G401 (cell line): ENCODE results near the gene C1QL1. TPM values are rescaled to one million over a fixed set of nuclear protein-coding genes. Genes with fewer than 3 reads are reported as not detected.

Source experiments
- DNase-seq: peaks from one replicate; pipeline ENCODE4 v3.0.0-alpha.2; 2015; ENCODE audit warnings: low spot score
- in situ Hi-C: cut with HindIII; loops from 2 replicates; pipeline ENCODE4 v1.10.0; 2016; ENCODE audit warnings: low sequenced_read_pairs, mixed read lengths
- total RNA-seq: library from RNA; depleted of rRNA; stranded (reverse); fragments of >200 nt; shearing (Covaris generic); gene quantifications from 2 replicates; pipeline ENCODE4 v1.2.3, GENCODE V29; 2014

The C1QL1 gene
- total RNA-seq, 1 experiment from 2014 or later = 68.2 TPM

GRCh38 chr17:44992242-44992939 lies 24.3 kb upstream of the C1QL1 start:
- in situ Hi-C loops = no loop called here
- no peak for DNase-seq

GRCh38 chr17:44990994-44991393 lies 22.9 kb upstream of the C1QL1 start:
- in situ Hi-C loops = no loop called here
- DNase-seq = no peak

- in situ Hi-C loops = no loop called here
- DNase-seq = no peak
These were observed 21.5 kb upstream of the C1QL1 start for GRCh38 chr17:44989552-44990138.

GRCh38 chr17:44988044-44988942 lies 20.2 kb upstream of the C1QL1 start:
- in situ Hi-C loops = no loop called here
- no peak for DNase-seq

- no peak for DNase-seq
These were observed 15.5 kb upstream of the C1QL1 start for GRCh38 chr17:44983563-44983962.

GRCh38 chr17:44982113-44982702 lies 14.1 kb upstream of the C1QL1 start:
- in situ Hi-C loops = no loop called here
- DNase-seq = no peak

More at GRCh38 chr17:44983563-44983962, 15.5 kb upstream of the C1QL1 start:
- in situ Hi-C loops = no loop called here

- in situ Hi-C loops = no loop called here
- DNase-seq = no peak
These were observed 13.3 kb upstream of the C1QL1 start for GRCh38 chr17:44981221-44981968.

- no peak for DNase-seq
- in situ Hi-C loops = no loop called here
These were observed 11.4 kb upstream of the C1QL1 start for GRCh38 chr17:44979426-44979995.

- DNase-seq = no peak
- in situ Hi-C loops = no loop called here
These were observed 10.7 kb upstream of the C1QL1 start for GRCh38 chr17:44978807-44979206.

GRCh38 chr17:44977814-44978550 lies 9.9 kb upstream of the C1QL1 start:
- in situ Hi-C loops = no loop called here

GRCh38 chr17:44977065-44977464 lies 9.0 kb upstream of the C1QL1 start:
- in situ Hi-C loops = no loop called here
- no peak for DNase-seq

More at GRCh38 chr17:44977814-44978550, 9.9 kb upstream of the C1QL1 start:
- no peak for DNase-seq

- DNase-seq = no peak
- in situ Hi-C loops = no loop called here
These were observed 8.1 kb upstream of the C1QL1 start for GRCh38 chr17:44976206-44976605.

- in situ Hi-C loops = no loop called here
- DNase-seq = no peak
These were observed 4.8 kb upstream of the C1QL1 start for GRCh38 chr17:44972953-44973352.

GRCh38 chr17:44971776-44972483 lies 3.8 kb upstream of the C1QL1 start:
- in situ Hi-C loops = no loop called here
- no peak for DNase-seq

GRCh38 chr17:44970136-44970741 lies 2.1 kb upstream of the C1QL1 start:
- in situ Hi-C loops = no loop called here
- DNase-seq = peak; percentile 46

GRCh38 chr17:44969144-44969780 lies 1.2 kb upstream of the C1QL1 start:
- DNase-seq = no peak
- in situ Hi-C loops = no loop called here

- DNase-seq = no peak
- in situ Hi-C loops = no loop called here
These were observed 237 bp downstream of the C1QL1 start for GRCh38 chr17:44967907-44968224.
